ENCODE measurements around the gene CNNM1. TPM values are rescaled to one million over a fixed set of nuclear protein-coding genes. Genes with fewer than 3 reads are reported as not detected.

Gene CNNM1
- total and polyA plus RNA-seq, 9 of the 15 experiments (the other 6 are each of a cell fraction or from before 2014, with no cell fraction given), result not detected

- TF ChIP-seq GTF2E2 (tag; IDR thresholded peaks at IDR 0.05) (peak; percentile 84; the same call in 1 of the 2 replicates), AFF1 (IDR thresholded peaks at IDR 0.05; ENCODE audit: low read depth in 1 of 2, partially characterized antibody in 2 of 2) (peak in 1 of 2 experiments; percentile 1), SIN3A (IDR thresholded peaks at IDR 0.05; ENCODE audit: borderline replicate concordance in 2 of 2, control insufficient read depth in 1 of 2, low read depth in 2 of 2, low read length in 2 of 2) (peak in 1 of 2 experiments; percentile 14; a peak in 1 of 4 replicates), TBP (optimal IDR thresholded peaks at IDR 0.05; ENCODE audit: low read depth, low read length) (peak; percentile 93), ATF4 (CRISPR knock-in tag; IDR thresholded peaks at IDR 0.05) (peak; percentile 98), HDAC6 (IDR thresholded peaks at IDR 0.05; ENCODE audit: low read depth, low read length) (no peak), SNAPC5 (CRISPR knock-in tag; IDR thresholded peaks at IDR 0.05) (no peak), CCNT2 (IDR thresholded peaks at IDR 0.05; ENCODE audit: borderline replicate concordance, extremely low read depth, insufficient read length, low read depth, low read length) (peak; percentile 34), HBP1 (CRISPR knock-in tag; IDR thresholded peaks at IDR 0.05) (no peak), ATF1 (CRISPR knock-in tag; IDR thresholded peaks at IDR 0.05) (no peak), ATF1 (tag; IDR thresholded peaks at IDR 0.05) (peak; percentile 95), POLR2H (tag; IDR thresholded peaks at IDR 0.05; ENCODE audit: low read depth) (peak; percentile 95), FOXJ2 (tag; IDR thresholded peaks at IDR 0.05) (no peak)
Observed at GRCh38 chr10:99430451-99431189, 101.5 kb downstream of the CNNM1 start, which contains the start of gene GOT1 (continued).
